COLO668 (cell line): ENCODE measurements around the gene ACSS1.

Experiments
- DNase-seq: peaks from one replicate; lab custom pipeline; 2025; ENCODE audit not compliant: unreplicated experiment; lab: John Stamatoyannopoulos, UW

ACSS1 gene

GRCh38 chr20:25079171-25079570, 21.2 kb upstream of the ACSS1 start:
- DNase-seq: no peak

DNA sequence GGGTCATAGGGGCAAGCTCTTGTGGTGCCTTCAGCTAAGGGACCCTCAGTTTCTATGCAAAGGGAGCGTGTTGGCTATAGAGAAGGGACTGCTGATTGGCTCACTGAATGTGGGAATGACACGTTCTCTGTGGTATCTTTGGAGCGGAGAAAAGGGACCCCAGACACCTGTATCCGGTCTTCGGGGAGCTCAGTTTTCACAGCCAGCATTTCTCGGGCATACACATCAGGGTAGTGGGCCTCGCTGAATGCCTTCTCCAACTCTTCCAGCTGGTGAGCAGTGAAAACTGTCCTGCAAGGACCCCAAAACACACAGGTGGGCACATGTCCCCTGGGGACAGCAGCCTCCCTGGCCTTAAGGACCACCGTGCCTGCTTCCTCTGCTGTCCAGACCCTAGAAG, 20.7 kb upstream of the ACSS1 start:
- no peak for DNase-seq

- DNase-seq: peak; percentile 66
Measured at GRCh38 chr20:25077610-25078169, 19.8 kb upstream of the ACSS1 start.

GRCh38 chr20:25076731-25077609, 19.0 kb upstream of the ACSS1 start:
- peak; percentile 92 for DNase-seq

- DNase-seq: no peak
Measured at GRCh38 chr20:25076201-25076600, 18.3 kb upstream of the ACSS1 start.

DNA sequence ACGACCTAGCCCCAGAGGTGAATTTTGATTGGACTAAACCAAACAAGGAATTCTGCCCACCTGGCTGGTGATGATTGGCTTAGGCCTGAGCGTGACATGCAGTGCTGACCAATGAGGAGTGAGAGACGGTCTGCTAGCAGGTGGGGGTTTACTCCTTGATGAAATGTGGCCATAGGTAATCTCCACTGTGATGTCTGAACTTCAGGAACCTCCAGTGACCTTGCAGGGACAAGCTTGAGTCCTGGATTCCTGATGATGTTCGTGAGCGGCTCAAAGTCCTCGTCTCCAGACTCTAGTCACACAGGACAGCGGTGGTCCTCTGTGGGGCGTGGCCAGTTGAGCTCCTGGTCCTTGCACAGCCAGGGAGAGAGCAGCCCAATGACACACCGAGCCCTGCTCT, 15.6 kb upstream of the ACSS1 start:
- no peak for DNase-seq

DNA sequence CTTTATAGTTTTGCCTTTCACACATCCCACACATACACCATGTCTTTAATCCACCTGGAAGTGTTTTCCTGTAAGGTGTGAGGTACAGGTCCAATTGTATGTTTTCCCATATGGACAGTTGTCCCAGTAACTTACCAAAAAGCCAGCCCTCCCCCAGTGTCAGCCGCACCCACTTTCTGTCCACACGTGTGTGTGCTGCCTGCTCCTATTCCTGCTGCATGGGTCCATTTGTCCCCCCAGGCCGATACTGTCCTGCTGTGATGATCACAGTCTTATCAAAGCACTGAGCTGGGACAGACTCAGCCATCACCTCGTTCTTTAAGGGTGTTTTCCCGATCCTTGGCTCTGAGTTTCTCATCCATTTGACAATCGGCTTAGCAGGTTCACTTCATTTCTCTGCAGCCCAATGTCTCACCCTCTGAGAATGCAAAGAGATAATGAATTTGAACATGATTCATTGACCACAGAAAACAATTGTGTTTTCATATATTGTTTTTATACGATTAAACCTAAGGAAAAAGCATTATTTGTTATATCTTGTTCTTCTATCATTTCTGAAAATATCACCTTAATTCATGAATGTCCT, 14.4 kb upstream of the ACSS1 start:
- DNase-seq: no peak

GRCh38 chr20:25071734-25072133, 13.8 kb upstream of the ACSS1 start:
- no peak for DNase-seq

GRCh38 chr20:25070821-25071473, 13.0 kb upstream of the ACSS1 start:
- DNase-seq: no peak

DNA sequence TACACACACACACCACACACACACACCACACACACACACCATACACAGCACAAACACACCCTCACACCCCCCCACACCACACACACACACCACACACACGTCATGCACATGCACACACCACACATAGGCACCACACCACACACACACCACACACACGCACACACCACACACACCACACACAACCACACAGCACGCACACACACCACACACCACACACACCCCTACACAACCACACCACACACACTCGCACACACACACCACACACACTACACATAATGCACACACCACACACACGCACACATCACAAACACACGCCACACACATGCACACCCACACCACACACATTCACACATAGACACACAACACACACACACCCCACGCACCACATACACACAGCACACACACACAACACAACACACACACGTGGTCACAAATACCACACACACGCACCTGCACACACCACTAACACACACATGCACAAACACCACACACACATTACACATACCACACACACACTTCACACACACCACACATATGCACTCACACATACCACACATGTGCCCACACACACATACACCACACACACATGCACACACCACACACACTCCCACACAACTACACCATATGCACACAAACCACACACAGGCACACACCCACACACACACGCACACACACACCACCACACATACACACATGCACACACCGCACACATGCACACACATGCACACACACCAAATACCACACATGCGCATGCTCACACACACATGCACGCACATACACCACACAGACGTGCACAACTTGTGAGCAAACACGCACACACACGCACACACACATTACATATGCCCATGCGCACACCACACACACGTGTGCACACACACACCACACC, 9.4 kb upstream of the ACSS1 start:
- DNase-seq: no peak

- peak; percentile 44 for DNase-seq
Measured at GRCh38 chr20:25066386-25066785, 8.4 kb upstream of the ACSS1 start.

GRCh38 chr20:25065625-25066338, 7.8 kb upstream of the ACSS1 start:
- DNase-seq: peak; percentile 55

GRCh38 chr20:25065072-25065624, 7.2 kb upstream of the ACSS1 start:
- no peak for DNase-seq

DNA sequence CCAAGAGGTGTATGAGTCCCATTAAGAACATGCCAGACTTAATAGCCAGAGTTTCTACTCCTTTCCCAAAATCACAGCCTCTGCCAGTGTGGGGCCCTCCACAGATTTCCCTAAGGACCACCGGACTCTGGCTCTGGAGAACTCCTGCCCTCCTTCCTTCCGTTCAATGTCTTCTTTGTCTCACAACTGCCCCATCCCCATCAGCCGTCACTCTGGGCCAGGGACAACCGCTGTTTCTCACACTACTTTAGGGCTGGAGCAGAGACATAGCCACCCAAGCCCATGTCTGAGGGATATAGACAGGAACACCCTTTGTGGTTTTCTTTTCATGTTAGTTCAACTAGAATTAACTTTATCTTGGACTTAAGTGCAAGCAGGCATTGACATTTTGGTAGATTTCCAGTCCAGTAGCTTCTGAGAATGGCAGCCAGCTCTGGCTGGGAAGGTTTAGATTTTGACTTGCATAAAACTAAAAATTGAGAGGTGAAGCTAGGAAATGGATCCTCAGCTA, 6.7 kb upstream of the ACSS1 start:
- DNase-seq: no peak

DNA sequence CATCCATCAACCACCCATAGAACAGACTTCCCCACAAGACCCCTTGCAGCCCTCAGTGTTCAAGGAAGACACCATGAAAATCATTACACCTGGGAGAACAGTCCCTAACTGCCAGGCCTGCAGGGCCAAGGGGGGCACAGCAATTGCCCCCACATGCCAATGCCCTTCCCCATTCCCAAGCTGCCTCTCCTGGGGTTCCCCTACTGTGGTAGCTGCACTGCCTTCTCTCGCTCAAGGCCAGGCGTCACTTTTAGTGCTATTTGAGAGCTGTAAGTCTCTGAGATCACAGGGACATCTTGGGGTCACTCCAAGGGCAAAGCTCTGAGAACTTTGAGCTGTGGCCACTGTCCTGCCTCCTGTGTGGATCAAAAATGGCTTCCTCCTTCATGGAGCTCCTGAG, 6.0 kb upstream of the ACSS1 start:
- no peak for DNase-seq

DNA sequence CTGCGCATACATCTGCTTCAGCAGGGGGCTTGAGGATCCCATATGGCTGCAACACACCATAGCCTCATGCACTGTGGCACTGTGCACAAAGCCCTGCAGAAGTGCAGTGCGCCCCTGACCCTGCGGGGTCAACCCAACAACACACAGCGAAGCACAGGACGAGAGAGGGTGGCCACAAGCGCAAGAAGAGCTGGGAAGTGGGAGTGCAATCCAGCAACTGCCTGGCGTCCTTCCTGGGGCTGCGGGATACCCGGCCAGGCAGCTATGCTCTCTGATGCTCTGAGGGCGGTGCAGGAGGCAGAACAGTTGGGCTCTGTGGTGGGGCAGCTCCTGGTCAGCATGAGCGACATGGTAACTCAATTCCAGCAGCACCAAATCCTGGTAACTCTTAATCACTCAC, 5.6 kb upstream of the ACSS1 start:
- no peak for DNase-seq

DNA sequence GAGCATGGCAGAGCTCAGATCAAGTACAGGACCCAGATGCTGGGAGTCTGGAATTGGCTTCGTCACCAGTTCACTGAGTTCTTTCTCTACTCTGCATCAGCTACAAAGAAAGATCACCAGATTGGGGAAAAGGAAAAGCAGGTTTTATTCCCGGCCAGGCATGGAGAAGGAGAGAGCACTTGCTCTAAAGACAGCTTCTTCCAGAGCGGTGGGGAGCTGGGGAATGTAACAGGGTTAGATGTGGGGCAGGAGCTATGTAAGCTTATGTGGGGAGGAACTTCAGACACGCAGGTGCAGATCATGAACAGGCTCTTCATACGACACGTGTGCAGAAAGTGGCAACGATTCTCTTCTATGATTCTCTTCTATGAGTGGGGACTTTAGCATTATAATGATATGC, 4.9 kb upstream of the ACSS1 start:
- DNase-seq: no peak

GRCh38 chr20:25061821-25062530, 4.0 kb upstream of the ACSS1 start:
- no peak for DNase-seq
